Measurements from ENCODE around the gene TNRC18. TPM values are rescaled to one million over a fixed set of nuclear protein-coding genes. Genes with fewer than 3 reads are reported as not detected.

Gene TNRC18
- total RNA-seq, 2 donors from 2014 or later = 46.9 to 47.7 TPM

Other genes starting within 250 kb of the TNRC18 start
- gene WIPI2, start 233.6 kb downstream of the TNRC18 start, total RNA-seq = 10 to 100 TPM; 52.2 to 63.2 TPM
- 1 to 10 TPM in 1 of 2 donors, not detected in 1; 5.3 TPM for gene SLC29A4, start 140.9 kb downstream of the TNRC18 start, total RNA-seq
- 10 to 100 TPM in 1 of 2 donors, 1 to 10 TPM in 1; 9.4 to 11.6 TPM for gene FBXL18, start 90.0 kb upstream of the TNRC18 start, total RNA-seq
- over 10,000 TPM in 1 of 2 donors, 1,000 to 10,000 TPM in 1; 9,203 to 11,527 TPM for gene ACTB, start 106.8 kb upstream of the TNRC18 start, total RNA-seq
- gene FSCN1, start 169.0 kb upstream of the TNRC18 start, total RNA-seq = 10 to 100 TPM in 1 of 2 donors, 1 to 10 TPM in 1; 3.6 to 91.9 TPM